Activated CD8-positive, alpha-beta memory T cell treated with anti-CD3 and anti-CD28 coated beads, Interleukin-2, amount 50 U/mL, for 24 hours (primary cell): ENCODE results near the gene ADAMTSL4.
"Not testable (repeated sequence)": the region's sequence is repeated elsewhere in the genome, so short reads cannot be mapped to it uniquely, and the experiment has no call there.

Experiments used
- DNase-seq: peaks from one replicate; pipeline ENCODE4 v3.0.0-alpha.2; 2020; ENCODE audit errors: extremely low read depth

ADAMTSL4 gene

GRCh38 chr1:150582371-150582770, 33.2 kb downstream of the ADAMTSL4 start:
- no peak for DNase-seq

GRCh38 chr1:150596095-150596892, 47.1 kb downstream of the ADAMTSL4 start:
- DNase-seq: no peak

- DNase-seq: no peak
Observed at GRCh38 chr1:150596976-150597375, 47.8 kb downstream of the ADAMTSL4 start.

- DNase-seq: not testable (repeated sequence)
Observed at GRCh38 chr1:150598346-150598745, 49.1 kb downstream of the ADAMTSL4 start.

GRCh38 chr1:150601540-150601939, 52.3 kb downstream of the ADAMTSL4 start:
- DNase-seq: no peak

- not testable (repeated sequence) for DNase-seq
Observed at GRCh38 chr1:150602372-150602771, 53.2 kb downstream of the ADAMTSL4 start.

- DNase-seq: no peak
Observed at GRCh38 chr1:150603711-150604110, 54.5 kb downstream of the ADAMTSL4 start.

GRCh38 chr1:150604226-150604588, 55.0 kb downstream of the ADAMTSL4 start:
- no peak for DNase-seq

- DNase-seq: not testable (repeated sequence)
Observed at GRCh38 chr1:150605451-150605731, 56.2 kb downstream of the ADAMTSL4 start.

GRCh38 chr1:150606463-150607142, 57.4 kb downstream of the ADAMTSL4 start:
- no peak for DNase-seq

- no peak for DNase-seq
Observed at GRCh38 chr1:150609732-150610131, 60.5 kb downstream of the ADAMTSL4 start.
